Natural killer cell treated with Interleukin-12 subunit alpha and Interleukin-12 subunit beta and Interleukin-15 and Interleukin-18, amount 100 ng/mL, for 72 hours (primary cell): ENCODE results near the gene ARL6IP1. TPM values are rescaled to one million over a fixed set of nuclear protein-coding genes. Genes with fewer than 3 reads are reported as not detected.
"Not testable (repeated sequence)": the region's sequence is repeated elsewhere in the genome, so short reads cannot be mapped to it uniquely, and the experiment has no call there.

Experiments
- ATAC-seq, 2 donors: fragments of 150-1000 bp; cut with Tn5 transposase in 1 of 2; sonication (Bioruptor Pico), chemical (Tn5 transposase) in 1 of 2; 2 replicates each; pipeline ENCODE4 v1.10.0; 2021
- DNase-seq: peaks from one replicate; pipeline ENCODE4 v3.0.0; 2022; ENCODE audit warnings: low spot score
- H3K27ac Mint-ChIP-seq, 2 donors: 1 replicate in 1 of 2; 2 replicates in 1 of 2; pipeline ENCODE4 v1.8.0; 2022; ENCODE audit warnings: mixed read lengths in 2 of 2, mild to moderate bottlenecking in 1 of 2, moderate library complexity in 1 of 2
- H3K27me3 Mint-ChIP-seq, 2 donors: 1 replicate in 1 of 2; 2 replicates in 1 of 2; pipeline ENCODE4 v1.8.0; 2022; ENCODE audit warnings: mixed read lengths in 2 of 2
- H3K36me3 Mint-ChIP-seq: one replicate; pipeline ENCODE4 v1.8.0; 2022; ENCODE audit warnings: mixed read lengths
- H3K4me1 Mint-ChIP-seq, 2 donors: 1 replicate in 1 of 2; 2 replicates in 1 of 2; pipeline ENCODE4 v1.8.0; 2022; ENCODE audit warnings: low read depth in 2 of 2, mixed read lengths in 2 of 2, mild to moderate bottlenecking in 1 of 2
- H3K4me3 Mint-ChIP-seq: one replicate; pipeline ENCODE4 v1.8.0; 2022; ENCODE audit warnings: mixed read lengths
- H3K9me3 Mint-ChIP-seq: 2 replicates; pipeline ENCODE4 v1.8.0; 2022; ENCODE audit warnings: mixed read lengths
- total RNA-seq, 2 donors: library from RNA; stranded (reverse); gene quantifications; one replicate each; pipeline ENCODE4 v1.2.3, GENCODE V29; 2022

ARL6IP1 gene
- total RNA-seq, 2 donors from 2014 or later, result 113 to 149 TPM

DNA sequence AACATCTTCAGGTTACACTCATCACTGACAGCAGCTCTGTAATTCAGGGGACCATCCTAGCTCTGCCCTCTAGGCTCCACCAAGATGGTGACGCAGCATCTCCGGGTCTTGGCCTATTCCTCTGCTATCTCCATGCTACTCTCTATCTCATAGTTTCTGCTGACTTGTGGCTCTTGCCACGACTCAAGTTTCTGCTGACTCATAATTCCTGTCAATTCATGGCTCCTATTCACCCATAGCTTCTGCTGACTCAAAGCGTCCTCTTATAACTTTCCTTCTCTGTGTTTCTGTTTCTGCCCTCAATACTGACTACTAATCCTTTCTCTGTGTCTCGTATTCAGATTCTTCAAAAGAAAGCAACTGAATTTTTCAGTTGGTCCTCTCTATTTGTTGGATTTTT lies 38.6 kb downstream of the ARL6IP1 start:
- H3K9me3 Mint-ChIP-seq, DNase-seq, H3K36me3 Mint-ChIP-seq, H3K27me3 Mint-ChIP-seq, H3K4me3 Mint-ChIP-seq: not testable (repeated sequence)
- peak; percentile 75 to 86 for ATAC-seq
- Mint-ChIP-seq H3K4me1 (peaks cover 4 to 12% of the 10 kb centered on the region in 2 donors), H3K27ac (peak overlapping the region in 1 of 2 donors; percentile 33)

DNA sequence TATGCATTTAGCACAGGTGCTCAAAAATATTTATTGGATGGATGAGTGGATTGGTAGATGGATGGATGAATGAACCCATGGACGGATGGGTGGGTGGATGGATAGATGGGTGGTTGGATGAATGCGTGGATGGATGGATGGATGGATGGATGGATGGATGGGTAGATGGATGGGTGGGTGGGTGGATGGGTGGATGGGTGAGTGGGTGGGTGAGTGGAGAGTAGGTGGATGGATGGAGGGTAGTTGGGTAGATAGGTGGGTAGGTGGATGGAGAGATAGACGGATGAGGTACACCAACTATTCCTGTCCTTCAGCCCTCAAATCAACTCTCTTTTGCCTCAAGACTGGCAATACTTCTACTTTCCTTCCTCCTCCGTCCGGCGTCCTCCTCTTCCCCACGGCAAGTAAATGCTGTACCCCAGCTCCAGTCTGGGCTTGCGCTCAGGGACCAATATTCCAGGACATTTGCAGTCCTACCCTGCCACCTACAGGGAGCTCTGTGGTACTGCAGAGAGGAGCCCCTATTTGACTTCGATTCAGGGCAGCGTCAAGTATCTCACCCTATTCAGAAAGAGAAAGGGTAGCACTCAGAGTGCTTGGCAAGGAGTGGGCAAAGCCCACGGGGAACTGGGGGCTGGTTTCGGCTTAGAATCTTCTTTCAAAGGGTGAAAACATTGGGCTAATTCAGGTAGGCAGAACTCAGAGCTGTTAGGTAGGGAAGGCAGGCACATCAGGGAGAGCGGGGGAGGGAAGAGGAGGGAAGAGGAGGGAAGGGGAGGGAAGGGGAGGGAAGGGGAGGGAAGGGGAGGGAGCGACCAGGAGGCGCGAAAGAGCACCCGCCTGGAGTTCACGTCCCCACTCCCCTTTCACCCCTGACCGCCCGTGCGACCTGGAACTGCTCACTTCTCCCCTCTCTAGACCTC lies 41.5 kb downstream of the ARL6IP1 start:
- H3K4me1 Mint-ChIP-seq, result peaks cover 10 to 19% of the 10 kb centered on the region in 2 donors
- DNase-seq (peak; percentile 72), ATAC-seq (peak; percentile 79 to 88)
- H3K9me3 Mint-ChIP-seq, H3K27me3 Mint-ChIP-seq, H3K4me3 Mint-ChIP-seq, H3K36me3 Mint-ChIP-seq: not testable (repeated sequence)
- peak overlapping the region in 1 of 2 donors; percentile 86 for H3K27ac Mint-ChIP-seq

DNA sequence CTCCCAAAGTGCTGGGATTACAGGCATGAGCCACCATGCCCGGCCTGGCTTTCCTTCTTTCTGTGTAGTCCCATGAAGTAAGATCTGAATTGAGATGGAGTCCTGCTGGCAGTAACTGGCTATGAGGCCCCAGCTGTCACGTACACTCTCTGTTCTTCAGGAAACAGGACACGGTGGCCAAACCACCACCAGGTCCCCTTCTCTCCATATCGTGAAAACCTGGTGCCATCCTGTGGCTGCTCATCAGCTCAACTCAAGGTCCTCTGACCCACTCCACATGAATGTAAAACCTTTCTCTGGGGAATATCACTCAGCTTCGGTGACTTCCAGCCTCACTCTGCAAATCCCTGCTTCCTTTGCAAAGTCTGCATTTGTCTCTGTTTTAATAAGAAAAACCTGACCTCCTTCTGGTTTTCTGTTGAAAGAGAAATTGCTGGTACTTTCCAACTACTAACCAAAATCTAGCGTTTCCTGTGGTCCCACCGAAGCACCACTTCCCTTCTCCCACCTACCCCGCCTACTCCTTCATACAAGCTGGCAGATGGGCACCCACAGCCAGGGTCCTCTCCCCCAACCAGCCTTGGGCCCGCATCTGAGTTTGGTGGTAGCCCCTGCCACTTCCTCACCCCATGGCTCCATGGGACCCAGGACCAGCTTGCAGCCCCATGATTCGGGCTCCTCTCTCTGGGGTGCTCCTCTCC lies 43.2 kb downstream of the ARL6IP1 start:
- not testable (repeated sequence) for H3K27me3 Mint-ChIP-seq, DNase-seq

DNA sequence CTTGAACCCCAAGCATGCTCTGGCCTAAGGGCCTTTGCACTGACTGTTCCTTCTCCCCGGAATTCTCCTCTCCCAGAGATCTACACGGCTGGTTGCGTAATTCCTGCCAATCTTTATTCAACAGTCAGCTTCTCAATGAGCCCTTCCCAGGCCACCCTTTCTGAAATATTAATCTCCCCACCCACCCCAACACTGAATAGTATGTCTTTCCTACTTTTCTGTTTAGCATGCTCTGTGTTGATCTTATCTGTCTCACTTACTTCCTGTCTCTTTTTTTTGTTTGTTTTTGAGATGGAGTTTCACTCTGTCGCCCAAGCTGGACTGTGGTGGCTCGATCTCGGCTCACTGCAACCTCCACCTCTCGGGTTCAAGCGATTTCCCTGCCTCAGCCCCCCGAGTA lies 44.7 kb downstream of the ARL6IP1 start:
- Mint-ChIP-seq H3K4me1 (peaks cover 10 to 16% of the 10 kb centered on the region in 2 donors), H3K4me3 (peak overlapping the region; percentile 56), H3K27ac (peak overlapping the region; percentile 33 to 83)
- H3K27me3 Mint-ChIP-seq, ATAC-seq, H3K9me3 Mint-ChIP-seq, H3K36me3 Mint-ChIP-seq, DNase-seq: not testable (repeated sequence)

More for the DNA sequence above, 43.2 kb downstream of the ARL6IP1 start:
- peak; percentile 34 to 57 for ATAC-seq
- H3K36me3 Mint-ChIP-seq, H3K9me3 Mint-ChIP-seq, H3K4me3 Mint-ChIP-seq: not testable (repeated sequence)
- Mint-ChIP-seq H3K27ac (peak overlapping the region in 1 of 2 donors; percentile 83), H3K4me1 (peaks cover 10 to 16% of the 10 kb centered on the region in 2 donors)

DNA sequence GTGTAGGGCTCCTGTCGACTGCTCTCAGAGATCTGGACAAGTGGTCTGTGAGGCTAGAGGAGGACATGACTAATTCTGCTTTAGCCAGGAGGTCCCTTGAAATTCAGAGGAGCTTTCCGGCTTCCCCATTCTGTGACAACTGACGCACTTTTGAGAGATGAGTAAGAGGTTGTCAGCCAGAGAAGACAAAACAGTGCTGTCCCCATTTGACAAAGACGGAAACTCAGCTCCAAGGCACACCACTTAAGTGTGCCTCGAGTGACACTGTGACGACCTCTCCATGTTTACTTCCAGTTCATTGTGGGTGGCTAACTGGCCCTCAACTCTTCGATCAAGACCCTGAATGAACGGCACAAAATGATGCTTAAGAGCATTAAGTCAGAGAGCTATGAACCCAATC lies 58.5 kb downstream of the ARL6IP1 start:
- H3K27me3 Mint-ChIP-seq, H3K27ac Mint-ChIP-seq, H3K4me3 Mint-ChIP-seq, H3K4me1 Mint-ChIP-seq, H3K9me3 Mint-ChIP-seq, H3K36me3 Mint-ChIP-seq, DNase-seq, ATAC-seq: not testable (repeated sequence)

Other genes with a start within 250 kb of the ARL6IP1 start
- 100 to 1,000 TPM; 121 to 157 TPM for gene NOMO2, start 239.5 kb downstream of the ARL6IP1 start, total RNA-seq
- gene RPS15A, start 11.2 kb downstream of the ARL6IP1 start, total RNA-seq, result 1,000 to 10,000 TPM in 1 of 2 donors, 100 to 1,000 TPM in 1; 497 to 1,038 TPM
- 100 to 1,000 TPM; 226 to 304 TPM for gene SMG1, start 124.9 kb upstream of the ARL6IP1 start, total RNA-seq
- gene TMC7, start 182.4 kb upstream of the ARL6IP1 start, total RNA-seq, result not detected